ENCODE measurements around the gene ZEB2.
"Not testable (repeated sequence)": the region's sequence is repeated elsewhere in the genome, so short reads cannot be mapped to it uniquely, and the experiment has no call there.

ZEB2 gene

DNA sequence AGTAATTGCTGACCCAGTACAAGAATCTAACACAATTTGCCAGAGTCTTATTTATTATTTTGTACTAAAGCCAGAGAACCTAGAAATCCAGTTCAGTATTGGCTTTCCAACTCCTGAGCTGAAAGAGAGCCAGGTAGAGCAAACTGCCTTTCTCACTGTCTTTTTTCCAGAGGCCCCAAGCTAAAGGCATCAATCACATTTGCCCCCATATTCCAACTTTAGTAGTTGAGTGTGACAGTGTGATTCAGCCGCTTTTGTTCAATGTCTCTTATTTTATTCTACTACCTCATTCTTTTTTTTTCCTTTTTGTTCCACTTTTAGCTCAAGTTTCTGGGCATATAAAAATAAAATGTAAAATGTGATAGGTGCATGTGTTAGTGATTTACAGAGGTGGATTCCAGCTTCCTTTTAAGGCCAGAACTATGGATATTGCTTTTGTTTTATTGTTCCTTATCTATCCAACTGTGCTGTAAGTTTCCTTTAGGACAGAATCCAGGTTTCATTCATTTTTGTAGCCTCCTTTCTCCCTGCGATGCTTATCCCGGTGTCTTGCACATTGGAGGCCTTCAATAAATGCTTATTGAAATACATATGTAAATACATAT is 153.0 kb downstream of the ZEB2 start:
- H3K9me3 Mint-ChIP-seq = no peaks in the 10 kb centered on the region
- H3K4me1 Mint-ChIP-seq (ENCODE audit: low read depth) = peaks cover 14% of the 10 kb centered on the region
- no peaks in the 10 kb centered on the region for H3K36me3 Mint-ChIP-seq (ENCODE audit: low read depth)
- H3K27me3 Mint-ChIP-seq = no peaks in the 10 kb centered on the region
- no peak overlapping the region for H3K4me3 Mint-ChIP-seq
- H3K27ac Mint-ChIP-seq = no peak overlapping the region
- DNase-seq = no peak

DNA sequence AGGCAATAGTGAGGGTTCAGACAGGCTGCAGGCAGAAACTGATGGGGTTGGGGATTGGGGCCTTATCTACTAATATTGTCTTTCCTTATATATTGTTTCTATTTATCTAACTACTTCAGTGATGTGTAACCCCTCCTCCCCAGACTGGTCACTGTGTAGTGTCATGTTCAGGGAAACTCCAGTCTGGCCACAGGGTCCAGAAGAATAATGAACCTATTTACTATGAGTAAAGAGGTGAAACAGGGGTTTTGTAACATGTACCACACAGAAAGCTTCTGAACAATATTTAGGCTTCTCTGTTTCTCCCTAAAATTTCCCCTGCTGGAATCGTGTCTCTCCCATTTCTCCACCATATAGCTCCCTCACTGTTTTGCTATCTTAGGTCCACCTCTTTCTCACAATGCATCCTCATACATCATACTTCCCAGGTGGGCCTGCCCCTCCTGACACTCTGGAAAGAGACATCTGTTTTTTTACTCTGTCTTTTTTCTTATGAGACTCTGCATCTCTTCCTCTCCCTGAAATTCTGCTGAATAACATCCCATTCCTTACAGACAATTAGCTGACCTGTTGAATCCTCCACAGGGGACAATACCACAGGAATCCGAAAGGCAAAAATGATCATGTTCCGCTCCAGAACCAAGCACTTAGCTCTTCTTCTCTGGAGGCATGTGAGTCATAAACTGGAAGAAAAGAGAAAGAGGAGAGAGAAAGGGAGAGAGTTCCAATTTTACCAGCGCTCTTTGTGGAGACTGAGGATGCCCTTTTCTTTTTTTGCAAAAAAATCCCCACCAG is 154.8 kb downstream of the ZEB2 start:
- no peak for DNase-seq
- Mint-ChIP-seq H3K4me3 (no peak overlapping the region), H3K9me3 (no peaks in the 10 kb centered on the region), H3K27me3 (no peaks in the 10 kb centered on the region), H3K4me1 (ENCODE audit: low read depth) (peaks cover 8% of the 10 kb centered on the region), H3K36me3 (ENCODE audit: low read depth) (no peaks in the 10 kb centered on the region), H3K27ac (no peak overlapping the region)

DNA sequence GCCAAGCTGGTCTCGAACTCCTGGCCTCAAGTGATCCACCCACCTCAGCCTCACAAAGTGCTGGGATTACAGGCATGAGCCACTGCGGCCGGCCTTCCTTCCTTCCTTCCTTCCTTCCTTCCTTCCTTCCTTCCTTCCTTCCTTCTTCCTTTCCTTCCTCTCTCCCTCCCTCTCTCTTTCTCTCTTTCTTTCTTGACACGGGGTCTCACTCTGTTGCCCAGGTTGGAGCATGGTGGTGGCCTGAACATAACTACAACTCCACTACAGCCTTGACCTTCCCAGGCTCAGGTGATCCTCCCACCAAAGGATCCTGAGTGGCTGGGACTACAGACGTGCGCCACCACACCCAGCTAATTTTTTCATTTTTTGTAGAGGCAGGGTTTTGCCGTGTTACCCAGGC is 155.7 kb downstream of the ZEB2 start:
- H3K4me3 Mint-ChIP-seq; H3K36me3 Mint-ChIP-seq (ENCODE audit: low read depth); DNase-seq; H3K9me3 Mint-ChIP-seq; H3K27ac Mint-ChIP-seq; H3K27me3 Mint-ChIP-seq: not testable (repeated sequence)
- peaks cover 14% of the 10 kb centered on the region for H3K4me1 Mint-ChIP-seq (ENCODE audit: low read depth)

DNA sequence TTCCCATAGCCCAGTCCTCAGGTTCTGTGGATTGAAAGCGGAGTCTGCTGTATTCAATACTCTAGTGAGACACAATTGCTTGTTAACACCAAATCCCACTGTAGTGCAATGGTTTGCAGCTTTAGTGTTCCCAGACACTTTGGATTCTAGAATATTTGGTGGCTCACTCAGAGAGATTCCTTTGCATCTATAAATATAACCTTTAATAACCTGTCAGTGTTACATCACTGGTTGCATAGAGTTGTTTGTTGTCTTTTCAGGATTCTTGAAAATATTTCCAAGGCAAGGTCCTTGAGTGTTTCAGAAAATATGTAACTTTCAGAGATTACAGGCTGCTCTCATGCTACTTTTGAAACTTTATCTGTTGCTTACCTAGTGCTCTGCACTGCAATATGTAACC is 157.5 kb downstream of the ZEB2 start:
- H3K36me3 Mint-ChIP-seq (ENCODE audit: low read depth) = no peaks in the 10 kb centered on the region
- no peak for DNase-seq

DNA sequence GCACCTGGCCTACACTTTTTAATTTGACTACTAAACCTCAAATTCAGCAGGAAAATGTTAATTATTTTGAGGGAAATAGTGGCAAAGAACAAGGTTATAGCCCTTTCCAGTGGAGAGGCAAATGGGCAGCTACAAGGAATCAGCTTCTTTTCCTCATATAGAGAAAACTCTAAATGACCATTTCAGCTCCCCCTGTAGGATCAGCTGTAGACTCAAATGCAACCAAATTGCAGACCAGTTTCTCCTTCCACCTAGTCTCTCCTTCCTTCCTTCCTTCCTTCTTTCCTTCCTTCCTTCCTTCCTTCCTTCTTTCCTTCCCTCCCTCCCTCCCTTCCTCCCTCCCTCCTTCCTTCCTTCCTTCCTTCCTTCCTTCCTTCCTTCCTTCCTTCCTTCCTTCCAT is 158.2 kb downstream of the ZEB2 start:
- H3K27me3 Mint-ChIP-seq = no peaks in the 10 kb centered on the region
- H3K36me3 Mint-ChIP-seq (ENCODE audit: low read depth) = no peaks in the 10 kb centered on the region
- H3K4me1 Mint-ChIP-seq (ENCODE audit: low read depth) = peaks cover 35% of the 10 kb centered on the region
- no peak overlapping the region for H3K27ac Mint-ChIP-seq
- no peaks in the 10 kb centered on the region for H3K9me3 Mint-ChIP-seq
- no peak for DNase-seq
- H3K4me3 Mint-ChIP-seq = no peak overlapping the region

More for the DNA sequence above, 157.5 kb downstream of the ZEB2 start:
- Mint-ChIP-seq H3K4me3 (no peak overlapping the region), H3K27me3 (no peaks in the 10 kb centered on the region), H3K4me1 (ENCODE audit: low read depth) (peaks cover 33% of the 10 kb centered on the region), H3K9me3 (no peaks in the 10 kb centered on the region), H3K27ac (no peak overlapping the region)

DNA sequence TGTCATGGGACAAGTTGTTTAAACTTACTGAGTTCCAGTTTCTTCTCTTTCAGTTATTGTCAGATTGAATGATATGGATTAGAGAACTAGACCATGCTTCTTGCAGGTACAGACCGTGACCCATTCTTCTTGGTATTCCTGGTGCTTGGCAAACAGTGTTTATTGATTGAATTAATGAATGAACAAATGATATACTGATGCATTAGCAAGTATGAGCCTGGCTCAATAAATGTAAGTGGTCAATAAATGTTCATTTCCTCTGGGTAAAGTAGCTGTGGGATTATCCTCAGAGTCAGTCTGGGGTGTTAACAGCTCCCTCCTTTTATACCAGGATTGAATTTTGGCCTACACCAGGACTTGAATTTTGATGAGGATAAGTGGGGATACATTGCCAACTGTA is 160.2 kb downstream of the ZEB2 start:
- H3K4me1 Mint-ChIP-seq (ENCODE audit: low read depth) = peaks cover 43% of the 10 kb centered on the region
- H3K9me3 Mint-ChIP-seq = no peaks in the 10 kb centered on the region
- H3K27ac Mint-ChIP-seq = peak overlapping the region; percentile 90
- no peak for DNase-seq
- no peaks in the 10 kb centered on the region for H3K27me3 Mint-ChIP-seq
- no peak overlapping the region for H3K4me3 Mint-ChIP-seq
- H3K36me3 Mint-ChIP-seq (ENCODE audit: low read depth) = no peaks in the 10 kb centered on the region

DNA sequence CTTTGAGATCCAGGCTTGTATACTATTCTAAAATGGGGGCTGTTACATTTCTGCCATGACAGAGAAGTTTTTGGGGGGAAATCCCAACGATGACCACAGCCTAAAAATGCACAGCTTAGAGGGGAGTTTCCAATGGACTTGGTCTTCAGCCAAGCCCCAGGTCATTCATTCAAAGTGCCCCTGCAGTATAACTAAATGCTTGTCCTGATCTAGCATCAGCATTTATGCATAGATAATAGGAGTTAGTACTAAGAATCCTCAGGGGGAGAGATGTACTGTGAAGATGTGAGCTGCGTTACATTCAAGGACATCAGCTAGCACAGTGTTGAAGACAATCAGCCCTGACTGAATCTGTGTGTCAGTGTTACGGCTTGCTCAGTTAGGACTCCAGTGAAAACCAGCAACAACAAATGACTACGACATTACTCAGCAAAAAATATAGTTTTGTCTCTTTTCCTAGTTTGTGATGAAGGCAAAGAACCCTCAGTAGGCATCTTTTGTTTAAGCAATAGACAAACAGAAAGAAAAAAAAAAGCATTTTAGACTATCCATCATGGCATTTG is 160.9 kb downstream of the ZEB2 start:
- peak overlapping the region; percentile 24 for H3K4me3 Mint-ChIP-seq
- H3K4me1 Mint-ChIP-seq (ENCODE audit: low read depth) = peaks cover 43% of the 10 kb centered on the region
- H3K27ac Mint-ChIP-seq = peak overlapping the region; percentile 90
- DNase-seq = no peak
- H3K36me3 Mint-ChIP-seq (ENCODE audit: low read depth) = no peaks in the 10 kb centered on the region
- H3K9me3 Mint-ChIP-seq = no peaks in the 10 kb centered on the region
- H3K27me3 Mint-ChIP-seq = no peaks in the 10 kb centered on the region

DNA sequence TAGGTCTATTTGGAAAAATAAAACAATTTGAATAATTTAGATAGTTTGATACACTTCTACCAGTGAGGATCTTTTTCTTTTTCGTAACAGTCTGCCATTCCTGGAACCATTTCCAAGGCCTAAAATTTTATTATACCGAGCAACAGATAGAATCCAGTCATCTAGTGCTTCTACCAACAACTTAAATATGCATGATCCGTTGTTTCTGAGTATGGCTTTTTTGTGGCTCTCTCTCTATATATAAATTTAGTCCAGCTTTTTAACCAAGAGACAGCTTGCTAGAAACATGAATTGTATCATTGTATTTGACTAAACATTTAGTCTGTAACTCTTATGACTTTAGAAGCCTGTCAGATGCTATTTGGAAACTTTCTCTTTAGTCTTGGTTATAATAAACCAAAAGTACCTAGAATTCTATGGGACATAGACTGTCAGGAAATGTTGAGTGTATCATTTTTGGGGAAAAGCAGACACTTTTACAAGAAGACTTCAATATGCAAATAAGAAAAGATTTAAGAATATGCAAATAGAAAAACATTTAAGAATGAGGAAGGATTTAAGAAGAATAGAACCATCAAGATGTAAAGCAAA is 161.4 kb downstream of the ZEB2 start:
- peak overlapping the region; percentile 24 for H3K4me3 Mint-ChIP-seq
- no peaks in the 10 kb centered on the region for H3K36me3 Mint-ChIP-seq (ENCODE audit: low read depth)
- H3K27ac Mint-ChIP-seq = peak overlapping the region; percentile 90
- no peaks in the 10 kb centered on the region for H3K27me3 Mint-ChIP-seq
- no peaks in the 10 kb centered on the region for H3K9me3 Mint-ChIP-seq
- H3K4me1 Mint-ChIP-seq (ENCODE audit: low read depth) = peaks cover 43% of the 10 kb centered on the region
- DNase-seq = no peak

DNA sequence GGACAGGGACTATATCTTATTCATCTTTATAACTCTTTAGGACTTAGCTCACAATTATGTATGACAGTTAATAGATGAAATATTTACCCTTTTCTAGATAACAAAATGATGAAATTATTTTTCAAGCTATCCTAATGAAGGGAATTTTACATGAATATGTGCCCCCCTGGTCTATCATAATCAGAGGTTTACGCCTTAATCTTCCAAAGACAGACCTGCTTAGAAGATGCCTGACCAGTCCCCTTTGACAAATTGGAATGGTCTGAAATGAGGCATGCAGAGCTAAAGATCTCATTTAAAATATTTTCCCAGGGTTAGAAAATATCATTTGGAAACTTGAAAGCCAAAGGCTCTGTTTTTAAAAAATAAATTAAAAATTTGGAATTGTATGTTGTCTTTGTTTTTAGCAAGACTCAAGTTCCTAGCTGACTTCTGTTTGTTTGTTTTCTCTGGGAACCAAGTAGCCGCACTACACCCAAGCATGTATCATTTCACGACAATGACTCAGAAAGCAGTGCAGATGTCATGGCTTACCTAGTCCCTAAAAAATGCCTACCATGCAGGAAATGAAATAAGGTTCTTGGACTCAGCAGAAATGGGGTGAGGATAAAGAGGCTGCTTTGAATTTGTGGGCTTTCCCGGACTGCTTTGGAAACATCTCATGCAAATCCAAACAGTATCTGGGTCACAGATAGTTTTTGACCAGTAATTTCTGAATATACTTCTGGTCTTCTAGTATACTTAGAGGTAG is 162.1 kb downstream of the ZEB2 start:
- Mint-ChIP-seq H3K27me3 (no peaks in the 10 kb centered on the region), H3K4me1 (ENCODE audit: low read depth) (peaks cover 43% of the 10 kb centered on the region), H3K4me3 (peak overlapping the region; percentile 24), H3K9me3 (no peaks in the 10 kb centered on the region), H3K27ac (peak overlapping the region; percentile 90), H3K36me3 (ENCODE audit: low read depth) (no peaks in the 10 kb centered on the region)
- DNase-seq = no peak

DNA sequence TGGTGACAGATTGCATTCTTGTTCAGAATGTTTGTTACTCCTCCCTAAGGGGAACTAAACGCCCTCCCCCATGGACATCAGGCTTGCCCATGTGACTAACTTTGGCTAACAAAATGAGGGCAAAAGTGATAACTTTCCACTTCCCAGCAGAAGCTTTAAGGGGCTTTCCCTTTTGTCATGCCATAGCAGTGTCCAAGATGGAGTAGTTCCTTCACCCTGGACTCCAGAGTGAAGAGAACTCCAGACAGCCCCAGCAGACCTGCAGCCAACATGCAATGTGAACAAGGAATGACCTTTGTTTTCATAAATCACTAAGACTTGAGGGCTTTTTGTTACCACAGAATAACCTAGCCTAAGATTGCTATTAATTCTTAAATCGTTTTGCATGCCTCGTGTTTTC is 163.5 kb downstream of the ZEB2 start:
- Mint-ChIP-seq H3K4me1 (ENCODE audit: low read depth) (peaks cover 48% of the 10 kb centered on the region), H3K36me3 (ENCODE audit: low read depth) (no peaks in the 10 kb centered on the region), H3K9me3 (no peaks in the 10 kb centered on the region), H3K27ac (no peak overlapping the region), H3K4me3 (no peak overlapping the region), H3K27me3 (no peaks in the 10 kb centered on the region)
- no peak for DNase-seq

DNA sequence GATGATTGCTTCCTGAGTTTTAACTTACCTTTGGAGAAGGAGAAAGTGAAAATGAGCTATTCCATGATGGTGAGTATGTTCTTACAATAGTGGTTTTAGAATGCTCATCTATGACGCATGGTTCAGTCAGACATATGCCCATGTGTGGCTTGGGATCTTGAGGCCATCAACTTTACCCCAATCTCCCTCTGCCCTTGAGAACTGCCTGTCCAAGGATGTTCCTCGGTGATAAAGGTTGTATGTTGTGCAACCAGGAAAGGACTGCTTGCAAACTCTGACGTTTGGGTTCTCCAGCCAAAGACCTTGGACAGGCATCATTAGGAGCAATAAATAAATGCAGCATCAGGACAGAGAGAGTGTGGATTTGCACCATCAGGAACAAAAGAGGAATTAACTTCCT is 165.0 kb downstream of the ZEB2 start:
- DNase-seq = no peak
- Mint-ChIP-seq H3K4me3 (no peak overlapping the region), H3K9me3 (no peaks in the 10 kb centered on the region), H3K27me3 (no peaks in the 10 kb centered on the region), H3K4me1 (ENCODE audit: low read depth) (peaks cover 56% of the 10 kb centered on the region), H3K36me3 (ENCODE audit: low read depth) (no peaks in the 10 kb centered on the region), H3K27ac (no peak overlapping the region)

DNA sequence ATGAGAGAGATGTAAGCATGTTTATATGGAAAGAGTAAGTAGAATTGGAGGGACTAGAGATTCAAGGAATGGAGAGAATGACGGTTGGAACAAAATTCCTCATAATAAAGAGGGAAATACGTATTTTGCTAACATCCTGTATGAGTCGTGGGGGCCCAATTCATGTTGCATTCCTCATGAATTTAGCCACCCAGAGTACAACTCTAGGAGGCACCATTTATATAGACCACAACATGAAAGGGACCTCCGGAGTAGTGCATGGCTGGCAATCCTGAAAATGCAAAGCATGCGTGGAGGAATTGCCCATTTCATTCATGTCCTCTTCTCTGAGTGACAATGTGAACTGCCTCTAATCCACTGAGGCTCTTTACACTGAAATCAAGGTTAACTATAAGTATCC is 168.2 kb downstream of the ZEB2 start:
- no peak for DNase-seq
- peaks cover 37% of the 10 kb centered on the region for H3K4me1 Mint-ChIP-seq (ENCODE audit: low read depth)
- no peak overlapping the region for H3K27ac Mint-ChIP-seq
- no peaks in the 10 kb centered on the region for H3K9me3 Mint-ChIP-seq
- no peak overlapping the region for H3K4me3 Mint-ChIP-seq
- no peaks in the 10 kb centered on the region for H3K27me3 Mint-ChIP-seq
- no peaks in the 10 kb centered on the region for H3K36me3 Mint-ChIP-seq (ENCODE audit: low read depth)

DNA sequence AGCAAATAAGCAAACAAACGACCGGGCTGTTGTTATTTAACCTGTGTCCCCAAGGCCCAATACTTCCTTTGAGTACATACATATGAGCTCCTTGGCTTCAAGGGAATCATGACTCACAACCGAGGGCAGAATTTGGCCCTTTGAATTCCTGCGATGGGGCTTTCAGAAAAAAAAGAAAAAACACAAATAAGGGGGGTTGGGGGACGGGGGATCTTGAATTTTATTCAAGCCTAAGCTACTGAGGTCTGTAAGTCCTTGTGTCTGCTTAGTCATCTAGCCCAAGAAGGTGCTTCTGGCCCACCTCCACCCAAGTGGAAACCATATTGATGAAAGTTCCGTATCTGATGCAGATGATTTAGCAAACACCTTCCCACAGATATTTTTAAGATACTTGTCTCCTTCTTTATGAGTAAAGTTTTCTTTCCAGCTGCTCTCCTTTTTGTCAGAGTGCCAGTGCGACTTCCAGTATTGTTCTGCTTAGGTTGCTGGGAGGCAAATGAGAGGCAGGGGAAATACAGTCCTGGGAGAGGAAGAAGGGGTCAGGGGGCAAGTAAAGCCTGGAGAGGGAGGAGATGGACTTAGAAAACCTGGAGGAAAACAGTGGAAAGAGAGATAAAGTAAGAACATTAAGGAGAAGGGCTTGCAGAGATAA is 169.6 kb downstream of the ZEB2 start:
- Mint-ChIP-seq H3K27ac (peak overlapping the region; percentile 84), H3K4me3 (peak overlapping the region; percentile 5), H3K4me1 (ENCODE audit: low read depth) (peaks cover 33% of the 10 kb centered on the region), H3K9me3 (no peaks in the 10 kb centered on the region), H3K27me3 (no peaks in the 10 kb centered on the region), H3K36me3 (ENCODE audit: low read depth) (no peaks in the 10 kb centered on the region)
- DNase-seq = no peak

DNA sequence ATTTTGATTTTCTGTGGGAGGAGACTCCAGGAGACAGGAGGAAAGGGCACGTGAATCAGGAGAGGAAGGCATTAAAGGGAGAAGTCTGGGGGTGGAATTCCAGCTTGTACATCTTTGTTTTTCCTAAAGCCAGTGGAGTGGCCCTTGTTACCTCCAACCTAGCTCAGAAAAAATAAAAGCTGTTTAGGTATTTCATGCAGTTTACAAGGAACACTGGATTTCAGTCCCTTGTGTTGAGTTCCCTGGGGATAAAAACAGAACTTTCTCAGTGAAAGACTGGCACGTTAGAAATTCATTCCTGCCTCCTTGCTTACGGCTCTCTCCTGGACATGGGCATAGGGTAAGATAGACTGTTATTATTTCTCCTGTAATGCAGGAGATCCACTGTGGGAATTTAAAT is 170.2 kb downstream of the ZEB2 start:
- Mint-ChIP-seq H3K27ac (peak overlapping the region; percentile 84), H3K4me1 (ENCODE audit: low read depth) (peaks cover 35% of the 10 kb centered on the region), H3K27me3 (no peaks in the 10 kb centered on the region), H3K36me3 (ENCODE audit: low read depth) (no peaks in the 10 kb centered on the region), H3K4me3 (no peak overlapping the region), H3K9me3 (no peaks in the 10 kb centered on the region)
- no peak for DNase-seq

Measured in activated T-cell treated with anti-CD3 and anti-CD28 coated beads, Interleukin-2, amount 50 U/mL, for 24 hours (primary cell).